ENCODE results near the gene BCKDK.

DNA sequence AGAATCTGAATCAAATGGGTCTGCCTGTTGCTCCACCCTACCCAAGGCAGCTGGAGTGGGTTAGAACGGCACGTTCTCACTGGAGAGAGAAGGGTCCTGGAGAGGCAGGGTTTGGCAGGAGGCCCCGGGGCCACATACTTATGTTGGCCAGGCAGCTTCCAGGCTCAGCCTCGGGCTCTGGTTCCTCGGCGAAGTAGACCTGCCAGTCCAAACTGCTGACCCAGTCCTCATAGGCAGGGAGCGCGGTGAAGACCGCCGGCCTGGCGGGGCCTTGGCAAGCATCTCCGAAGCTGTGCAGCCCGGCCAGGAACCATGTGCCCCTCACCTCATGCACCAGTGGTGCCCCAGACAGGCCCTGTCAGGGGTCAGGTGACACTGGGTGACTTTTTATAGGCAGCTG lies 24.2 kb upstream of the BCKDK start:
- TF ChIP-seq, protein P1, sequence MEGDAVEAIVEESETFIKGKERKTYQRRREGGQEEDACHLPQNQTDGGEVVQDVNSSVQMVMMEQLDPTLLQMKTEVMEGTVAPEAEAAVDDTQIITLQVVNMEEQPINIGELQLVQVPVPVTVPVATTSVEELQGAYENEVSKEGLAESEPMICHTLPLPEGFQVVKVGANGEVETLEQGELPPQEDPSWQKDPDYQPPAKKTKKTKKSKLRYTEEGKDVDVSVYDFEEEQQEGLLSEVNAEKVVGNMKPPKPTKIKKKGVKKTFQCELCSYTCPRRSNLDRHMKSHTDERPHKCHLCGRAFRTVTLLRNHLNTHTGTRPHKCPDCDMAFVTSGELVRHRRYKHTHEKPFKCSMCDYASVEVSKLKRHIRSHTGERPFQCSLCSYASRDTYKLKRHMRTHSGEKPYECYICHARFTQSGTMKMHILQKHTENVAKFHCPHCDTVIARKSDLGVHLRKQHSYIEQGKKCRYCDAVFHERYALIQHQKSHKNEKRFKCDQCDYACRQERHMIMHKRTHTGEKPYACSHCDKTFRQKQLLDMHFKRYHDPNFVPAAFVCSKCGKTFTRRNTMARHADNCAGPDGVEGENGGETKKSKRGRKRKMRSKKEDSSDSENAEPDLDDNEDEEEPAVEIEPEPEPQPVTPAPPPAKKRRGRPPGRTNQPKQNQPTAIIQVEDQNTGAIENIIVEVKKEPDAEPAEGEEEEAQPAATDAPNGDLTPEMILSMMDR (IDR thresholded peaks at IDR 0.05) = no peak
- TF ChIP-seq POLR2A (IDR thresholded peaks at IDR 0.05) = no peak
